Esophagus (tissue), 2 donors: Measurements from ENCODE around the gene ZNF425. TPM values are rescaled to one million over a fixed set of nuclear protein-coding genes. Genes with fewer than 3 reads are reported as not detected.
"Not testable (repeated sequence)": the region's sequence is repeated elsewhere in the genome, so short reads cannot be mapped to it uniquely, and the experiment has no call there.

Experiments used
- H3K27ac ChIP-seq, 2 donors: one replicate each; pipeline ENCODE4 v1.5.1; 2013; ENCODE audit warnings: low read depth in 2 of 2, mild to moderate bottlenecking in 2 of 2, inconsistent platforms in 1 of 2, low read length in 1 of 2, moderate library complexity in 1 of 2
- H3K27me3 ChIP-seq, 2 donors: one replicate each; pipeline ENCODE4 v1.6.1; 2013; ENCODE audit warnings: low read length in 2 of 2, control low read depth in 1 of 2, mild to moderate bottlenecking in 1 of 2; ENCODE audit not compliant: insufficient read depth in 2 of 2, control insufficient read depth in 1 of 2
- H3K36me3 ChIP-seq, 2 donors: one replicate each; pipeline ENCODE4 v1.6.1; 2013; ENCODE audit warnings: low read length in 1 of 2; ENCODE audit not compliant: control insufficient read depth in 2 of 2, insufficient read depth in 2 of 2
- H3K4me1 ChIP-seq, 2 donors: one replicate each; pipeline ENCODE4 v1.6.1; 2013; ENCODE audit warnings: low read length in 1 of 2; ENCODE audit not compliant: control insufficient read depth in 2 of 2, insufficient read depth in 2 of 2
- H3K4me3 ChIP-seq, 2 donors: one replicate each; pipeline ENCODE4 v1.5.1; 2013; ENCODE audit warnings: low read length in 2 of 2, mild to moderate bottlenecking in 2 of 2, low read depth in 1 of 2, moderate library complexity in 1 of 2
- H3K9me3 ChIP-seq, 2 donors: one replicate each; pipeline ENCODE4 v1.6.1; 2013; ENCODE audit warnings: mild to moderate bottlenecking in 2 of 2, low read depth in 1 of 2, low read length in 1 of 2, moderate library complexity in 1 of 2; ENCODE audit not compliant: control insufficient read depth in 2 of 2, insufficient read depth in 1 of 2
- WGBS, 2 donors: extraction: QIAGEN DNeasy Blood & Tissue Kit; methylation state at CpG; one replicate each; pipeline ENCODE4 v1.1.7; 2013; 5-methylcytosine and 5-hydroxymethylcytosine counted together
- polyA plus RNA-seq, 2 donors: library from polyadenylated mRNA; stranded (reverse); fragments of 200-250 nt; gene quantifications; one replicate each; pipeline ENCODE4 v1.2.3, GENCODE V29; 2013
- donor health status: healthy with polysubstance abuse.
- donor health status: Bipolar disorder and iron deficiency.

ZNF425 gene
- polyA plus RNA-seq, 2 donors, result 1.5 to 1.9 TPM

DNA sequence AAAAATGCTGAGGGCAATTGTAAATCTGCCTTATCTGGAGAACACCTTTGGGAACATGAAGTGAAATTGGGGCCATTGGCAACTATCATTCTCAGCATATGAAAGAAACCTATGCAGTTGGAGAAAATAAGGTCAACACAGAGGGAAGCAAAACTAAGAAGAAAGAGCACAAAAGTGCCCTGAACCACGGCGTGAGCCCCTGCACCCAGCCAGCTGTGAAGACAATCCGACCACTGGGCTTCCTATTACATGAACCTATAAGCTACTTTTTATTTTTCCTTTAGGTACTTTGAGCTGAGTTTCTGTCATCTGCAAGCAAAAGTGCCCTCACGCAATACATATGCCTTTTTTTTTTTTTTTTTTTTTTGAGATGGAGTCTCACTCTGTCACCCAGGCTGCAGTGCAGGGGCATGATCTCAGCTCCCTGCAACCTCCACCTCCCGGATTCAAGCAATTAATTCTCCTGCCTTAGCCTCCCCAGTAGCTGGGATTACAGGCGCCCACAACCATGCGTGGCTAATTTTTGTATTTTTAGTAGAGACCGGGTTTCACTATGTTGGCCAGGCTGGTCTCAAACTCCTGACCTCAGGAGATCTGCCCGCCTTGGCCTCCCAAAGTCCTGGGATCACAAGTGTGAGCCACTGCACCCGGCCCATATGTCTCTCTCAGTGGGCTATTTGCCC, 63.8 kb downstream of the ZNF425 start:
- not testable (repeated sequence) for H3K27me3 ChIP-seq, H3K4me3 ChIP-seq, H3K4me1 ChIP-seq, H3K27ac ChIP-seq, H3K36me3 ChIP-seq, H3K9me3 ChIP-seq
- 87 to 92% methylated on average over 10 of the region's 10 CpGs for WGBS, 2 donors

DNA sequence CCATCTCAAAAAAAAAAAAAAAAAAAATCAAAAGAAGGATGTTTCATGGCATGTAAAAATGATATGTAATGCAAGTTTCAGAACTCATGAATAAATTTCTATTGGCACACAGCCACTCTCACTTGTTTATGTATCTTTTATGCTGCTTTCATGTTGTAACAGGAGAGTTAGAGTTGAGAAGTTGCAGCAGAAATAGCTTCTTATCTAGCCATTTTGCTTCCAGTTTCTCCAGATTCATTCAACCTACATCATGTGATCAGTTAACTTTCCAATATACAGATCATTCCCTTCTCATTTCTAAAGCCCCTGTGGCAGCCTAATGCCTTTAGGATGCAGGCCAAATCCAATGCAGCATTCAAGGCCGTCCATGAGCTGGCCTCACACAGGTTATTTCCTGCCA, 66.0 kb downstream of the ZNF425 start:
- peak overlapping the region in 1 of 2 donors; percentile 24 for H3K27ac ChIP-seq
- peaks cover 0 to 3% of the 10 kb centered on the region in 2 donors for H3K4me1 ChIP-seq
- H3K9me3 ChIP-seq, result no peaks in the 10 kb centered on the region
- no peak overlapping the region for H3K4me3 ChIP-seq
- WGBS, 2 donors, result 14 to 19% methylated on average over 1 of the region's 1 CpG
- no peaks in the 10 kb centered on the region for H3K36me3 ChIP-seq
- H3K27me3 ChIP-seq, result no peaks in the 10 kb centered on the region

GRCh38 chr7:149053885-149054284, 72.2 kb downstream of the ZNF425 start:
- 89 to 94% methylated on average over 8 of the region's 8 CpGs for WGBS, 2 donors
- Histone ChIP-seq H3K27me3 (no peaks in the 10 kb centered on the region), H3K9me3 (no peaks in the 10 kb centered on the region), H3K27ac (no peak overlapping the region), H3K36me3 (no peaks in the 10 kb centered on the region), H3K4me1 (no peaks in the 10 kb centered on the region), H3K4me3 (no peak overlapping the region)

DNA sequence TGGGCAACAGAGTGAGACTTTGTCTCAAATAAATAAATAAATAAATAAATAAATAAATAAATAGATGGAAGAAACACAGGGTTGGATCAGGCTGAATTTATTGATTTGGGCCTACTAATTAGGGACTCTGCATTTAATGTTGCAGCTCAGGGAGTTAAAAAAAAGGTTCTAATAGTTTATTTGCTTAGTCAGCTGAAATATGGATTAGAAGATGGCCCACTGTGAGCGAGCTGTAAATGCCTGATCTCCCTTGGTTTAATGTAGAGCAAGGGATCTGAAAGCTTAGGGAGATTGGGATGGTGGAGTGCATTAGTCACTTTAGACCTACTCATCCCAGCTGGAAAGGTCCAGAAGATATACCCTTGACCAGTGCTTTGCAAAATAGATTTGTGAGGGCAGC, 72.7 kb downstream of the ZNF425 start:
- 93 to 100% methylated on average over 1 of the region's 1 CpG for WGBS, 2 donors
- H3K27me3 ChIP-seq, result no peaks in the 10 kb centered on the region
- H3K4me1 ChIP-seq, result no peaks in the 10 kb centered on the region
- no peaks in the 10 kb centered on the region for H3K36me3 ChIP-seq
- no peak overlapping the region for H3K27ac ChIP-seq
- H3K4me3 ChIP-seq, result no peak overlapping the region
- H3K9me3 ChIP-seq, result no peaks in the 10 kb centered on the region

Other genes with a start within 250 kb of the ZNF425 start
- 10 to 100 TPM; 11.0 to 11.7 TPM for gene EZH2, start 242.0 kb downstream of the ZNF425 start, polyA plus RNA-seq
- 10 to 100 TPM; 21.0 to 37.9 TPM for gene PDIA4, start 97.8 kb downstream of the ZNF425 start, polyA plus RNA-seq
- gene ZNF786, start 35.6 kb downstream of the ZNF425 start, polyA plus RNA-seq, result 1 to 10 TPM; 3.6 to 3.9 TPM
- 1 to 10 TPM; 3.7 to 4.5 TPM for gene ZNF398, start 21.1 kb upstream of the ZNF425 start, polyA plus RNA-seq
- gene ZNF282, start 69.2 kb upstream of the ZNF425 start, polyA plus RNA-seq, result 10 to 100 TPM in 1 of 2 donors, 1 to 10 TPM in 1; 9.5 to 11.7 TPM
- gene ZNF212, start 113.3 kb upstream of the ZNF425 start, polyA plus RNA-seq, result 10 to 100 TPM; 10.2 to 15.6 TPM
- 1 to 10 TPM; 4.2 to 7.9 TPM for gene ZNF783, start 135.9 kb upstream of the ZNF425 start, polyA plus RNA-seq